SK-N-MC (cell line): ENCODE data around the gene PLLP.

Experiments
- EZH2 ChIP-seq: fragments of 200-600 bp; sonication (generic); IDR thresholded peaks from one replicate; pipeline ENCODE4 v1.6.1; 2017; ENCODE audit warnings: antibody characterized with exemption
- FOXP2 ChIP-seq: optimal IDR thresholded peaks from 2 replicates; pipeline ENCODE3; 2011; ENCODE audit warnings: mild to moderate bottlenecking, moderate library complexity; ENCODE audit not compliant: insufficient read depth; ENCODE audit errors: extremely low read length, control extremely low read depth
- POLR2AphosphoS5 ChIP-seq: IDR thresholded peaks from 2 replicates; pipeline ENCODE4 v1.6.1; 2012; ENCODE audit warnings: mild to moderate bottlenecking, low read depth, low read length, borderline replicate concordance

- TF ChIP-seq POLR2AphosphoS5 (no peak), EZH2 (no peak), FOXP2 (no peak)
These were observed 18.5 kb downstream of the PLLP start for GRCh38 chr16:57265850-57266530.
